ENCODE data around the gene EEF1AKMT2. TPM values are rescaled to one million over a fixed set of nuclear protein-coding genes. Genes with fewer than 3 reads are reported as not detected.

Gene EEF1AKMT2
- total and polyA plus RNA-seq, 8 donors, result 7.6 to 47.9 (median 12.9) TPM

DNA sequence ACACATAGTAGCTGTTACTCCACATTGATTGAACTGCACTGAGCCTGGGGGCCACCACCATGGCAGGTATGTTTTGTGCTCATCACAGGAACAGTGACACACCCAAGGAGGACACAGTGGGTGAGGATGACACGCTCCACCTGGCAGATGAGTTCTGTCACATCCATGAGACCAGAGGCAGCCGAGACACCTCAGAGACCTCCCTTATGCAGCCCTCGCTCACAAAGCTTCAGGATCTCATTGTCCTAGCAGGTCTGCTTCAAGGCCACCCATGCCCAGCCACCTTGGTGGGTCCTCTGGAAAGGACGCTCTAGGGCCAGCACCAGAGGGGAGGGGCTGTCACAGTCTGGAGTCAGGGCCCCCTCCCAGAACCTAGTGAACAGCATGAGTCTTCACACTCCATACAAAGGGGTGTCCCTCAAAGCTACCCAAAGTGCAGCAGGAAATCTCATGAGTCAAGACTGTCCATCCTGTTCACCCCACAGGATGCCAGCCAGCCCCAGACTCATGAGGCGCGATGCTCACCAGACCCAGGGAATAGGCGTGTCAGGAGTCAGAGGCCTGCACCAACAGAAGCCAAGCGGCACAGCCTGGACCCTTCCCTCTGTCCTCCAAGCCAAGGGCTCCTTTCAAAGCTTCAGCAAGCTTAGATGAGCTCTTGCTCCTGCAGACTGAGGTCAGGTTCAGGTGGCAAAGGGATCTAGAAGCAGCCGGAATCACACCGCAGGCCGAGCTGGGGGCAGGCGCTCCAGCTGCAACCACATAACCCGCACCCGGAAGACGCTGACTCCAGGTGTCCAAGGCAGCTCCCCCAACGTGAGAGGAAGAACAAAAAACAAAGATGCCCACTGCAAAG lies 57.1 kb downstream of the EEF1AKMT2 start:
- peaks cover 0 to 4% (median 0%) of the 10 kb centered on the region in 4 donors for H3K36me3 ChIP-seq
- TF ChIP-seq CTCF (IDR thresholded peaks at IDR 0.05), result no peak
- TF ChIP-seq POLR2AphosphoS5 (IDR thresholded peaks at IDR 0.05), result no peak
- no peak for TF ChIP-seq EP300 (IDR thresholded peaks at IDR 0.05)
- TF ChIP-seq POLR2A (IDR thresholded peaks at IDR 0.05), result no peak
- 87 to 94% (median 91%) methylated on average over 12 to 16 of the region's 16 CpGs for WGBS, 5 donors
- H3K4me1 ChIP-seq, result peaks cover 65 to 95% (median 82%) of the 10 kb centered on the region in 4 donors
- DNase-seq, result no peak
- H3K27me3 ChIP-seq, result no peaks in the 10 kb centered on the region
- peak overlapping the region in 3 of 5 donors; percentile 72 to 89 (median 80) for H3K27ac ChIP-seq
- no peak overlapping the region for H3K4me3 ChIP-seq
- intact Hi-C loops (cut with DNase I; ENCODE audit: low total_unique reads), result loop anchor here (10.0 kb wide), 1 partner anchor 100 kb away; no protein-coding TSS in a partner anchor
- no peaks in the 10 kb centered on the region for H3K9me3 ChIP-seq

- intact Hi-C loops (cut with DNase I; ENCODE audit: low total_unique reads), result loop anchor here (10.0 kb wide), 1 partner anchor 99 kb away; no protein-coding TSS in a partner anchor
- peaks cover 65 to 95% (median 82%) of the 10 kb centered on the region in 4 donors for H3K4me1 ChIP-seq
- no peaks in the 10 kb centered on the region for H3K9me3 ChIP-seq
- no peaks in the 10 kb centered on the region for H3K27me3 ChIP-seq
- TF ChIP-seq POLR2A (IDR thresholded peaks at IDR 0.05), result no peak
- DNase-seq, result no peak
- no peak overlapping the region for H3K4me3 ChIP-seq
- H3K27ac ChIP-seq, result peak overlapping the region in 4 of 5 donors; percentile 57 to 89 (median 76)
- peaks cover 0 to 4% (median 0%) of the 10 kb centered on the region in 4 donors for H3K36me3 ChIP-seq
- 66 to 77% (median 72%) methylated on average over 13 of the region's 13 CpGs for WGBS, 5 donors
These were observed 58.0 kb downstream of the EEF1AKMT2 start for GRCh38 chr10:124733571-124734245.

DNA sequence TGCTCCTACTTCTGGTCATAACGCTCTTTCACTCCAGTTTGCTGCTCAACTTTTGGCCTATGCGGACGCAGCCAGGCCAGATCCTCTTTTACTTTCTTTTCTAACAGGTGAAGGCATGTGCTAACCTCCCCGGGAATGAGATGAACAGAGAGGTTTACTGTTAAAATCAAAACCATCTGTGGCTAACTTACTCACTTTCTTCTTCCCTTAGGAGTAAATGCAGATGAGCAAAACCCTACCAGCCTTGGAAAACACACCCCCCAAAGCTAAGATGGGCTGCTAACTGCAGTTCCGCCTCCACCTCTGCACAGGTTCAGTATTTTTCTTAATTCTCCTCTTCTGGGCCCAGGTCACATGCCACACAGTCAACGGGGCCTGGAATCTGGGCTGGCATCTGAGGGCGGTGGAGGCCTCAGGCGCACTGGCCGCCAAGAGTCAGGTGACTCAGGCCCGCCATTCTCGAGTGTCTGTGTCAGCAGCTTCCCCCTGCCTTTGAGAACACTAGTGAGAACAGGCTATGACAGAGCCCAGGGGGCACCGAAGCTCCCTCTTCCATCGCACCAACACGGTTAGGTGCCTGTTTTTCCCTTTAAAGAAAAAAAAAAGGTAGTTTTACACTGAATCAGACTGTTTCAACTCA lies 58.6 kb downstream of the EEF1AKMT2 start:
- H3K27ac ChIP-seq, result peak overlapping the region; percentile 1 to 89 (median 72)

GRCh38 chr10:124731551-124731950 lies 60.1 kb downstream of the EEF1AKMT2 start:
- H3K4me3 ChIP-seq, result no peak overlapping the region
- no peaks in the 10 kb centered on the region for H3K9me3 ChIP-seq
- no peaks in the 10 kb centered on the region for H3K27me3 ChIP-seq
- DNase-seq, result no peak
- H3K36me3 ChIP-seq, result peaks cover 0 to 4% (median 0%) of the 10 kb centered on the region in 4 donors
- H3K4me1 ChIP-seq, result peaks cover 59 to 93% (median 81%) of the 10 kb centered on the region in 4 donors
- TF ChIP-seq POLR2AphosphoS5 (IDR thresholded peaks at IDR 0.05), result no peak
- no peak for TF ChIP-seq CTCF (IDR thresholded peaks at IDR 0.05)
- TF ChIP-seq EP300 (IDR thresholded peaks at IDR 0.05), result no peak
- no peak for TF ChIP-seq POLR2A (IDR thresholded peaks at IDR 0.05)
- peak overlapping the region in 3 of 5 donors; percentile 72 to 89 (median 80) for H3K27ac ChIP-seq
- WGBS, 5 donors, result 87 to 92% (median 89%) methylated on average over 9 of the region's 9 CpGs
- intact Hi-C loops (cut with DNase I; ENCODE audit: low total_unique reads), result loop anchor here (10.0 kb wide), 1 partner anchor 97 kb away; no protein-coding TSS in a partner anchor

More for the DNA sequence above, 58.6 kb downstream of the EEF1AKMT2 start:
- Histone ChIP-seq H3K36me3 (peaks cover 0 to 4% (median 0%) of the 10 kb centered on the region in 4 donors), H3K4me1 (peaks cover 65 to 95% (median 82%) of the 10 kb centered on the region in 4 donors), H3K9me3 (no peaks in the 10 kb centered on the region), H3K4me3 (no peak overlapping the region), H3K27me3 (no peaks in the 10 kb centered on the region)
- no peak for DNase-seq
- WGBS, 5 donors, result 64 to 70% (median 70%) methylated on average over 14 of the region's 14 CpGs
- TF ChIP-seq EP300 (IDR thresholded peaks at IDR 0.05) (no peak), CTCF (IDR thresholded peaks at IDR 0.05) (no peak), POLR2AphosphoS5 (IDR thresholded peaks at IDR 0.05) (no peak), POLR2A (IDR thresholded peaks at IDR 0.05) (no peak)
- intact Hi-C loops (cut with DNase I; ENCODE audit: low total_unique reads), result loop anchor here (10.0 kb wide), 1 partner anchor 98 kb away; no protein-coding TSS in a partner anchor
